ENCODE measurements around the gene WNK4. TPM values are rescaled to one million over a fixed set of nuclear protein-coding genes. Genes with fewer than 3 reads are reported as not detected.

WNK4 gene
- polyA plus RNA-seq, 1 donor from 2014 or later, result 0.10 TPM

DNA sequence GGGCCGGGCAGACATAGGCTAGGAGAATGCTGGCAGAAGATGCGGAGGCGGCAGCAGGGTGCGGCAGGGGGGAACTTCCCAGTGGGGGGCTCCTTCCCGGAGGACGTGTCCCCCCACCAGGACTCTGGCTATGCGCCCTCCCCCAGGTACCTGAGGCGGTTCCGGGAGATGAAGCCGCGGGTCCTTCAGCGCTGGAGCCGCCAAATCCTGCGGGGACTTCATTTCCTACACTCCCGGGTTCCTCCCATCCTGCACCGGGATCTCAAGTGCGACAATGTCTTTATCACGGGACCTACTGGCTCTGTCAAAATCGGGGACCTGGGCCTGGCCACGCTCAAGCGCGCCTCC, 3.4 kb downstream of the WNK4 start (continued):
- TF ChIP-seq EZH2 (IDR thresholded peaks at IDR 0.05; ENCODE audit: borderline replicate concordance, insufficient read depth, low read length, poor library complexity, severe bottlenecking), result no peak
- no peak for TF ChIP-seq EP300 (conservative IDR thresholded peaks at IDR 0.05; ENCODE audit: poor library complexity, severe bottlenecking)
- no peak for TF ChIP-seq SMC3 (conservative IDR thresholded peaks at IDR 0.05; ENCODE audit: poor library complexity)

GRCh38 chr17:42784409-42784808, 4.0 kb downstream of the WNK4 start:
- Histone ChIP-seq H3K36me3 (ENCODE audit: insufficient read depth, low read length) (no peaks in the 10 kb centered on the region), H3K9me2 (ENCODE audit: insufficient read depth, low read length) (no peaks in the 10 kb centered on the region), H3K9ac (ENCODE audit: low read length) (no peak overlapping the region), H4K20me1 (ENCODE audit: insufficient read depth) (no peaks in the 10 kb centered on the region), H3K9me3 (ENCODE audit: low read length) (no peaks in the 10 kb centered on the region), H3K79me2 (replicated peaks; ENCODE audit: insufficient read depth, low read length) (no peaks in the 10 kb centered on the region), H3K27me3 (ENCODE audit: insufficient read depth, low read depth, low read length) (peaks cover 37% of the 10 kb centered on the region), H2AFZ (ENCODE audit: low read depth, low read length) (no peak overlapping the region), H3F3A (ENCODE audit: insufficient read depth, low read length, poor library complexity, severe bottlenecking) (no peaks in the 10 kb centered on the region), H3K27ac (ENCODE audit: low read length) (no peak overlapping the region), H3K4me3 (ENCODE audit: low read length) (no peak overlapping the region), H3K4me2 (ENCODE audit: low read length) (no peak overlapping the region)
- TF ChIP-seq EZH2 (IDR thresholded peaks at IDR 0.05; ENCODE audit: borderline replicate concordance, insufficient read depth, low read length, poor library complexity, severe bottlenecking) (no peak), EP300 (conservative IDR thresholded peaks at IDR 0.05; ENCODE audit: poor library complexity, severe bottlenecking) (no peak), RAD21 (conservative IDR thresholded peaks at IDR 0.05) (no peak), POLR2AphosphoS5 (IDR thresholded peaks at IDR 0.05) (no peak), MXI1 (conservative IDR thresholded peaks at IDR 0.05; ENCODE audit: poor library complexity, severe bottlenecking) (no peak), CTCF (IDR thresholded peaks at IDR 0.05; ENCODE audit: poor library complexity, severe bottlenecking) (no peak), TAF1 (IDR thresholded peaks at IDR 0.05; ENCODE audit: low read depth) (no peak), SMC3 (conservative IDR thresholded peaks at IDR 0.05; ENCODE audit: poor library complexity) (no peak)
- TF ChIP-seq, protein P1, sequence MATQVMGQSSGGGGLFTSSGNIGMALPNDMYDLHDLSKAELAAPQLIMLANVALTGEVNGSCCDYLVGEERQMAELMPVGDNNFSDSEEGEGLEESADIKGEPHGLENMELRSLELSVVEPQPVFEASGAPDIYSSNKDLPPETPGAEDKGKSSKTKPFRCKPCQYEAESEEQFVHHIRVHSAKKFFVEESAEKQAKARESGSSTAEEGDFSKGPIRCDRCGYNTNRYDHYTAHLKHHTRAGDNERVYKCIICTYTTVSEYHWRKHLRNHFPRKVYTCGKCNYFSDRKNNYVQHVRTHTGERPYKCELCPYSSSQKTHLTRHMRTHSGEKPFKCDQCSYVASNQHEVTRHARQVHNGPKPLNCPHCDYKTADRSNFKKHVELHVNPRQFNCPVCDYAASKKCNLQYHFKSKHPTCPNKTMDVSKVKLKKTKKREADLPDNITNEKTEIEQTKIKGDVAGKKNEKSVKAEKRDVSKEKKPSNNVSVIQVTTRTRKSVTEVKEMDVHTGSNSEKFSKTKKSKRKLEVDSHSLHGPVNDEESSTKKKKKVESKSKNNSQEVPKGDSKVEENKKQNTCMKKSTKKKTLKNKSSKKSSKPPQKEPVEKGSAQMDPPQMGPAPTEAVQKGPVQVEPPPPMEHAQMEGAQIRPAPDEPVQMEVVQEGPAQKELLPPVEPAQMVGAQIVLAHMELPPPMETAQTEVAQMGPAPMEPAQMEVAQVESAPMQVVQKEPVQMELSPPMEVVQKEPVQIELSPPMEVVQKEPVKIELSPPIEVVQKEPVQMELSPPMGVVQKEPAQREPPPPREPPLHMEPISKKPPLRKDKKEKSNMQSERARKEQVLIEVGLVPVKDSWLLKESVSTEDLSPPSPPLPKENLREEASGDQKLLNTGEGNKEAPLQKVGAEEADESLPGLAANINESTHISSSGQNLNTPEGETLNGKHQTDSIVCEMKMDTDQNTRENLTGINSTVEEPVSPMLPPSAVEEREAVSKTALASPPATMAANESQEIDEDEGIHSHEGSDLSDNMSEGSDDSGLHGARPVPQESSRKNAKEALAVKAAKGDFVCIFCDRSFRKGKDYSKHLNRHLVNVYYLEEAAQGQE (IDR thresholded peaks at IDR 0.05; ENCODE audit: borderline replicate concordance), result no peak

- H3K36me3 ChIP-seq (ENCODE audit: insufficient read depth, low read length), result no peaks in the 10 kb centered on the region
- H3K79me2 ChIP-seq (replicated peaks; ENCODE audit: insufficient read depth, low read length), result no peaks in the 10 kb centered on the region
- no peaks in the 10 kb centered on the region for H3K9me3 ChIP-seq (ENCODE audit: low read length)
- no peak overlapping the region for H3K9ac ChIP-seq (ENCODE audit: low read length)
- H4K20me1 ChIP-seq (ENCODE audit: insufficient read depth), result no peaks in the 10 kb centered on the region
- H3K4me3 ChIP-seq (ENCODE audit: low read length), result no peak overlapping the region
- no peak overlapping the region for H3K27ac ChIP-seq (ENCODE audit: low read length)
- no peak overlapping the region for H3K4me2 ChIP-seq (ENCODE audit: low read length)
- H3K9me2 ChIP-seq (ENCODE audit: insufficient read depth, low read length), result no peaks in the 10 kb centered on the region
- no peak overlapping the region for H2AFZ ChIP-seq (ENCODE audit: low read depth, low read length)
- H3K27me3 ChIP-seq (ENCODE audit: insufficient read depth, low read depth, low read length), result peaks cover 34% of the 10 kb centered on the region
- H3F3A ChIP-seq (ENCODE audit: insufficient read depth, low read length, poor library complexity, severe bottlenecking), result no peaks in the 10 kb centered on the region
- TF ChIP-seq MXI1 (conservative IDR thresholded peaks at IDR 0.05; ENCODE audit: poor library complexity, severe bottlenecking) (no peak), TAF1 (IDR thresholded peaks at IDR 0.05; ENCODE audit: low read depth) (no peak), EZH2 (IDR thresholded peaks at IDR 0.05; ENCODE audit: borderline replicate concordance, insufficient read depth, low read length, poor library complexity, severe bottlenecking) (no peak), SMC3 (conservative IDR thresholded peaks at IDR 0.05; ENCODE audit: poor library complexity) (no peak), EP300 (conservative IDR thresholded peaks at IDR 0.05; ENCODE audit: poor library complexity, severe bottlenecking) (no peak), RAD21 (conservative IDR thresholded peaks at IDR 0.05) (no peak), CTCF (IDR thresholded peaks at IDR 0.05; ENCODE audit: poor library complexity, severe bottlenecking) (no peak), POLR2AphosphoS5 (IDR thresholded peaks at IDR 0.05) (no peak)
- TF ChIP-seq, protein P1 (IDR thresholded peaks at IDR 0.05; ENCODE audit: borderline replicate concordance), result no peak
Measured at GRCh38 chr17:42784811-42785592, 4.6 kb downstream of the WNK4 start.
